ENCODE results near the gene PHACTR1. TPM values are rescaled to one million over a fixed set of nuclear protein-coding genes. Genes with fewer than 3 reads are reported as not detected.

PHACTR1 gene
- total RNA-seq, 4 donors from 2014 or later = 2.6 to 11.2 (median 4.9) TPM

DNA sequence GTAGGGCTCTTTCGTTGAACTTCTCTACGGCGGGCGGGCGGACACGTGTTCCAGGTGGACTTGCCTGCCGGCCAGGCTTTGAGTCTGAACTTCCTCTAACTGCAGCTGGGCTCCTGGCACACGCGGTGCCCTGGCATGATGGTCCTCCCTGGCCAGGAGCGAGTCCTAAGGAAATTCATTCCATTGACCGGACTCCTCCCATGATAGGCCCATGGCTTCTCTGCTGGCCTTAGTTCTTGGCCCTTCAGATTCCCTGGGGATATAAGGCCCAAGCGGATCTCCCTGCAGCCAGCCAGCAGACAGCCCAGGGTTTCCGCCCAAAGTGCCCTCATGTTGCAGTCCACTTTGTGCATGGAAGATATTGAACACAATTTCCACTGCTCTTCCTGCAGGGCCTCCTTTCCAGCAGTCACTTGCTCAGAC lies 572.4 kb downstream of the PHACTR1 start:
- TF ChIP-seq CTCF (IDR thresholded peaks at IDR 0.05; ENCODE audit: low read depth) = no peak

DNA sequence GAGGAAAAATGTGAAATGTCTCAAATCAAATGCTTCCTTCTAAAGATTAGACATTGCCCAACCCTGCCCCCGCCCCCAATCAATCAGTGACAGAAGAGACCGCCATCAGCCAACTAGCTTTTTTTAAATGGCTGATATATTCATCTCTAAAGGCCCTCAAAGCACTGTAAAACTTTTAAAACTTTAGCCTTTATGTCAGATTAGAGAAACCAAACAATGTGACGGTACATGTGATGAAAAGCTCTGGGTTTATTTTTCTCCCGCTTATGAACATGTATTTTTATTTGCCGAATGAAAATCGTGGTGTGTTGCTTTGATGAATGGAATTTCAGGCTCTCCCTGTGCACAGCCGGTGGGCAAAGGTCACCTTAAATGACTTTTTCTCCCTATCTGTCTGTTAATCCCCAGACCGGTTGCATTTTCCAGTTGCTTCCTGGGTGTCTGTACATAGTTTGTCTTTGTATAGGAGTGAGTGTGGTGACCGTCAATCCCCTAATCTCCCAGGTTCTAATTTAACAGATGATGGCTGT lies 573.3 kb downstream of the PHACTR1 start:
- TF ChIP-seq CTCF (IDR thresholded peaks at IDR 0.05; ENCODE audit: low read depth) = no peak

- TF ChIP-seq CTCF (IDR thresholded peaks at IDR 0.05; ENCODE audit: low read depth) = no peak
These were observed 573.8 kb downstream of the PHACTR1 start for GRCh38 chr6:13290335-13290734.

- no peak for TF ChIP-seq CTCF (IDR thresholded peaks at IDR 0.05; ENCODE audit: low read depth)
These were observed 576.2 kb downstream of the PHACTR1 start for GRCh38 chr6:13292774-13293173.

- no peak for TF ChIP-seq CTCF (IDR thresholded peaks at IDR 0.05; ENCODE audit: low read depth)
These were observed 578.0 kb downstream of the PHACTR1 start for GRCh38 chr6:13294499-13295069.

GRCh38 chr6:13295576-13295975 lies 579.0 kb downstream of the PHACTR1 start:
- TF ChIP-seq CTCF (IDR thresholded peaks at IDR 0.05; ENCODE audit: low read depth) = no peak

- TF ChIP-seq CTCF (IDR thresholded peaks at IDR 0.05; ENCODE audit: low read depth) = no peak
These were observed 580.0 kb downstream of the PHACTR1 start for GRCh38 chr6:13296536-13296997.

Measured in subcutaneous adipose tissue (tissue), 4 donors.